ENCODE measurements around the gene RUNX2.

GRCh38 chr6:45558858-45559257 lies 230.7 kb downstream of the RUNX2 start:
- TF ChIP-seq CTCF (IDR thresholded peaks at IDR 0.05) (no peak), POLR2AphosphoS5 (IDR thresholded peaks at IDR 0.05) (no peak), POLR2A (IDR thresholded peaks at IDR 0.05) (no peak)

All from breast epithelium (tissue), 3 donors.